GM23338 (cell line): ENCODE data around the gene KLK11. TPM values are rescaled to one million over a fixed set of nuclear protein-coding genes. Genes with fewer than 3 reads are reported as not detected.

ENCODE experiments used
- ATAC-seq: fragments of 200-7000 bp; cut with Tn5 transposase; 3 replicates; pipeline ENCODE4 v1.9.1; 2020
- DNase-seq: peaks from one replicate; pipeline ENCODE4 v3.0.0-alpha.2; 2015; ENCODE audit warnings: low spot score
- H2AFZ ChIP-seq: fragments of 200-600 bp; sonication (generic); 2 replicates; pipeline ENCODE4 v1.8.0; 2016; ENCODE audit warnings: antibody characterized with exemption, mild to moderate bottlenecking, moderate library complexity
- H3F3A ChIP-seq: fragments of 200-600 bp; sonication (generic); replicated peaks from 2 replicates; pipeline ENCODE4 v1.8.0; 2017; ENCODE audit warnings: antibody characterized with exemption, mixed run types, low read depth
- H3K27ac ChIP-seq: fragments of 200-600 bp; sonication (generic); 2 replicates; pipeline ENCODE4 v1.6.1; 2016; ENCODE audit warnings: low read depth
- H3K27me3 ChIP-seq: fragments of 200-600 bp; sonication (generic); 2 replicates; pipeline ENCODE4 v1.8.0; 2016; ENCODE audit warnings: mild to moderate bottlenecking, mixed run types, moderate library complexity; ENCODE audit not compliant: insufficient read depth
- H3K36me3 ChIP-seq: fragments of 200-600 bp; sonication (generic); 2 replicates; pipeline ENCODE4 v1.8.0; 2016; ENCODE audit warnings: mild to moderate bottlenecking; ENCODE audit not compliant: insufficient read depth
- H3K4me1 ChIP-seq: fragments of 200-600 bp; sonication (generic); 2 replicates; pipeline ENCODE4 v1.8.0; 2016; ENCODE audit warnings: mild to moderate bottlenecking, moderate library complexity; ENCODE audit not compliant: insufficient read depth
- H3K4me2 ChIP-seq: fragments of 200-600 bp; sonication (generic); 2 replicates; pipeline ENCODE4 v1.7.1; 2017; ENCODE audit warnings: mixed run types
- H3K4me3 ChIP-seq: fragments of 200-600 bp; sonication (generic); 2 replicates; pipeline ENCODE4 v1.6.1; 2016; ENCODE audit warnings: mixed run types
- H3K79me2 ChIP-seq: fragments of 200-600 bp; sonication (generic); replicated peaks from 2 replicates; pipeline ENCODE4 v1.8.0; 2017; ENCODE audit warnings: mild to moderate bottlenecking; ENCODE audit not compliant: insufficient read depth
- H3K9me2 ChIP-seq: fragments of 200-600 bp; sonication (generic); 2 replicates; pipeline ENCODE4 v1.8.0; 2017; ENCODE audit not compliant: insufficient read depth
- H4K20me1 ChIP-seq: fragments of 200-600 bp; sonication (generic); replicated peaks from 2 replicates; pipeline ENCODE4 v1.8.0; 2017; ENCODE audit warnings: mild to moderate bottlenecking; ENCODE audit not compliant: insufficient read depth
- H3K27ac Mint-ChIP-seq: 2 replicates; pipeline ENCODE4 v1.8.0; 2020; ENCODE audit warnings: inconsistent platforms, mild to moderate bottlenecking, moderate library complexity, mixed read lengths
- H3K27me3 Mint-ChIP-seq: 3 replicates; pipeline ENCODE4 v1.8.0; 2022; ENCODE audit warnings: low read depth, mild to moderate bottlenecking, moderate library complexity, mixed read lengths, inconsistent platforms; ENCODE audit not compliant: insufficient read depth, poor library complexity
- H3K36me3 Mint-ChIP-seq: 3 replicates; pipeline ENCODE4 v1.8.0; 2021; ENCODE audit warnings: low read depth, mild to moderate bottlenecking, inconsistent platforms, moderate library complexity, mixed read lengths
- H3K4me1 Mint-ChIP-seq: 3 replicates; pipeline ENCODE4 v1.8.0; 2020; ENCODE audit warnings: mild to moderate bottlenecking, inconsistent platforms, mixed read lengths
- H3K4me3 Mint-ChIP-seq: 3 replicates; pipeline ENCODE4 v1.8.0; 2021; ENCODE audit warnings: moderate library complexity, mild to moderate bottlenecking, inconsistent platforms, mixed read lengths
- H3K9me3 Mint-ChIP-seq: 3 replicates; pipeline ENCODE4 v1.8.0; 2020; ENCODE audit warnings: moderate library complexity, mild to moderate bottlenecking, inconsistent platforms, mixed read lengths
- CREB1 ChIP-seq: fragments of 250-450 bp; sonication (Bioruptor Pico); IDR thresholded peaks from 2 replicates; pipeline ENCODE4 v1.5.0; 2020; ENCODE audit warnings: low read depth, mild to moderate bottlenecking, moderate library complexity
- ETS1 ChIP-seq: IDR thresholded peaks from 2 replicates; pipeline ENCODE4 v1.6.1; 2016; ENCODE audit warnings: antibody characterized with exemption
- EZH2 ChIP-seq: fragments of 200-600 bp; sonication (generic); IDR thresholded peaks from one replicate; pipeline ENCODE4 v1.8.0; 2017; ENCODE audit warnings: antibody characterized with exemption, mild to moderate bottlenecking, low read depth; ENCODE audit not compliant: unreplicated experiment
- EZH2phosphoT487 ChIP-seq: fragments of 200-600 bp; sonication (generic); IDR thresholded peaks from one replicate; pipeline ENCODE4 v1.8.1; 2018; ENCODE audit warnings: antibody characterized with exemption; ENCODE audit not compliant: unreplicated experiment
- JUNB ChIP-seq: IDR thresholded peaks from one replicate; pipeline ENCODE4 v1.6.1; 2016; ENCODE audit warnings: antibody characterized with exemption; ENCODE audit not compliant: unreplicated experiment
- NANOG ChIP-seq: IDR thresholded peaks from 2 replicates; pipeline ENCODE4 v1.6.1; 2016; ENCODE audit warnings: antibody characterized with exemption, borderline replicate concordance
- POLR2AphosphoS5 ChIP-seq: IDR thresholded peaks from 2 replicates; pipeline ENCODE4 v1.6.1; 2016; ENCODE audit warnings: antibody characterized with exemption, low read depth
- REST ChIP-seq: IDR thresholded peaks from one replicate; pipeline ENCODE4 v1.6.1; 2018; ENCODE audit warnings: antibody characterized with exemption; ENCODE audit not compliant: unreplicated experiment
- STAT1 ChIP-seq: IDR thresholded peaks from one replicate; pipeline ENCODE4 v1.6.1; 2016; ENCODE audit warnings: antibody characterized with exemption; ENCODE audit not compliant: unreplicated experiment
- ZNF114 ChIP-seq: fragments of 250-450 bp; sonication (Bioruptor Pico); IDR thresholded peaks from 2 replicates; pipeline ENCODE4 v1.5.0; 2020; ENCODE audit warnings: mild to moderate bottlenecking, moderate library complexity
- ZNF331 ChIP-seq: fragments of 250-450 bp; sonication (Bioruptor Pico); IDR thresholded peaks from 2 replicates; pipeline ENCODE4 v1.5.0; 2020; ENCODE audit warnings: low read depth, mild to moderate bottlenecking, moderate library complexity
- polyA plus RNA-seq: library from polyadenylated mRNA; unstranded; fragments of >200 nt; fragmentation: Nextera tagmentation; extraction: Ambion mirVana; gene quantifications from 2 replicates; pipeline ENCODE4 v1.2.1, GENCODE V29; 2016
- total RNA-seq: library from RNA; depleted of rRNA; stranded (reverse); fragments of >200 nt; shearing (Covaris generic); gene quantifications from 2 replicates; pipeline ENCODE4 v1.2.3, GENCODE V29; 2014
- TF ChIP-seq, protein P1 (sequence below), 2 experiments: fragments of 200-600 bp in 1 of 2; sonication (generic) in 1 of 2; conservative IDR thresholded peaks; 2 replicates each; pipeline versions ENCODE4 v1.5.1 to v1.6.1; 2016 to 2017; ENCODE audit warnings: antibody characterized with exemption in 2 of 2, low read depth in 2 of 2, mild to moderate bottlenecking in 2 of 2, moderate library complexity in 1 of 2

Gene KLK11
- total and polyA plus RNA-seq, 2 experiments from 2014 or later = not detected

- peak; percentile 39 for ATAC-seq
- DNase-seq = peak; percentile 73
- TF ChIP-seq EZH2phosphoT487 = no peak
- no peak for TF ChIP-seq POLR2AphosphoS5
- no peak for TF ChIP-seq NANOG
- TF ChIP-seq JUNB = no peak
- TF ChIP-seq EZH2 = peak; percentile 36
- TF ChIP-seq ZNF114 = no peak
- H3K4me3 Mint-ChIP-seq = peak overlapping the region; percentile 86
- H3K36me3 ChIP-seq = no peaks in the 10 kb centered on the region
- no peaks in the 10 kb centered on the region for H3F3A ChIP-seq
- H4K20me1 ChIP-seq = no peaks in the 10 kb centered on the region
- peaks cover 5% of the 10 kb centered on the region; the same call in 1 of the 2 replicates for H3K4me1 ChIP-seq
- H3K4me3 ChIP-seq = peak overlapping the region; percentile 65
- H3K27ac Mint-ChIP-seq = no peak overlapping the region
- no peak overlapping the region for H3K27ac ChIP-seq
- H2AFZ ChIP-seq = peak overlapping the region; percentile 85
- peaks cover 15% of the 10 kb centered on the region for H3K4me1 Mint-ChIP-seq
- H3K9me3 Mint-ChIP-seq = peaks cover 10% of the 10 kb centered on the region
- peaks cover 3% of the 10 kb centered on the region; the same call in 1 of the 3 replicates for H3K36me3 Mint-ChIP-seq
- H3K27me3 Mint-ChIP-seq = peaks cover 35% of the 10 kb centered on the region
- H3K27me3 ChIP-seq = peaks cover 32% of the 10 kb centered on the region
- H3K9me2 ChIP-seq = no peaks in the 10 kb centered on the region
- peak overlapping the region; percentile 88 for H3K4me2 ChIP-seq
- H3K79me2 ChIP-seq = no peaks in the 10 kb centered on the region
These were observed 7.5 kb downstream of the KLK11 start for GRCh38 chr19:51018745-51019543.

DNA sequence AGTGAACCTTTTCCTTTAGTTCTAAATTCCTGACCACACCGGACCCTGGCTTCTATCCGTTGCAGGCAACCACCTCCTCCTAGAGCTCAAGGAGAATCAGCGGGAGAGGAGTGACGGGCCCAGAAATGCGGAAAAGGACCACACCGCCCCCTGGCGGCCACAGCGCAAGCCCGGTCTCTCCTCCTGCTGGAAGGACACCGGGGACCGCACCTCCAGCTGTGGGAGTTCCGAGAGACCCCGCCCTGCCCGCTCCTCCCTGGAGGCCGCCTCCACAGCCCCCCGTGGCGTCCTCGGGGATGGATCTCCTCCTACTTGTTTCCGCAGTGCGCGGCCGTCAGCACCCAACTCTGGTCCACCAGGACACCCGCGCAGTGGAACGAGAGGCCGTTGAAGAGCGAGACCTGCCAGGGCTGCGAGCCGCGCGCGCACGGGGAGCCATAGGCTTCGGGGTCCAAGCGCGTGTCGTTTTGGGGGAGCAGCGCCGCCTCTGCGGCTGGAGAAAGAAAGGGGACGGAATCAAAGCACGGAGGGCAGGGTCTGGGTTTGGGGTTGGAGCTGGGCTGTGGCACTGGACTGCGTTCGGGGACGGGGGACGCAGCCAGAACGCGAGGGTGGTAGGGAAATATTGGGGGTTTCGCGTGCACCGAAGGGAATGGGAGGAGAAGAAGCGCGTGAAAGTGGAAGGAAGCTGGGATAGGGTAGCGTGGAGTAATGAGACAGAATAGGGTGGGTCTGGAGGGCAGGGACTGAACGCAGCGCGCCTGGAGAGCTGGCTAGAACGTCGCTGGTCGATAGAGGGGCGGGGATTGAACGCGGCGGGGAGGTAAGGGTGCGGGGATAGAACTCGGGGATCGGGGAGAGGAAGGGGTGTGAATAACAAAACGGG is 9.4 kb downstream of the KLK11 start:
- DNase-seq (peak; percentile 94), ATAC-seq (peak; percentile 70)
- Histone ChIP-seq H3K36me3 (no peaks in the 10 kb centered on the region), H3F3A (no peaks in the 10 kb centered on the region), H3K27me3 (peaks cover 32% of the 10 kb centered on the region), H3K27ac (no peak overlapping the region), H2AFZ (peak overlapping the region; percentile 96), H4K20me1 (no peaks in the 10 kb centered on the region), H3K79me2 (no peaks in the 10 kb centered on the region), H3K4me3 (peak overlapping the region; percentile 93), H3K4me1 (peaks cover 5% of the 10 kb centered on the region; the same call in 1 of the 2 replicates), H3K4me2 (peak overlapping the region; percentile 86), H3K9me2 (no peaks in the 10 kb centered on the region)
- Mint-ChIP-seq H3K4me1 (peaks cover 11% of the 10 kb centered on the region), H3K27me3 (peaks cover 32% of the 10 kb centered on the region), H3K27ac (no peak overlapping the region), H3K36me3 (peaks cover 3% of the 10 kb centered on the region; the same call in 1 of the 3 replicates), H3K4me3 (peak overlapping the region; percentile 86), H3K9me3 (peaks cover 10% of the 10 kb centered on the region)
- TF ChIP-seq ZNF114 = no peak
- peak; percentile 50 for TF ChIP-seq CREB1 (CRISPR knock-in tag)
- TF ChIP-seq ZNF331 (CRISPR knock-in tag) = no peak
- no peak for TF ChIP-seq STAT1
- TF ChIP-seq REST = no peak
- TF ChIP-seq NANOG = no peak
- TF ChIP-seq, protein P1, sequence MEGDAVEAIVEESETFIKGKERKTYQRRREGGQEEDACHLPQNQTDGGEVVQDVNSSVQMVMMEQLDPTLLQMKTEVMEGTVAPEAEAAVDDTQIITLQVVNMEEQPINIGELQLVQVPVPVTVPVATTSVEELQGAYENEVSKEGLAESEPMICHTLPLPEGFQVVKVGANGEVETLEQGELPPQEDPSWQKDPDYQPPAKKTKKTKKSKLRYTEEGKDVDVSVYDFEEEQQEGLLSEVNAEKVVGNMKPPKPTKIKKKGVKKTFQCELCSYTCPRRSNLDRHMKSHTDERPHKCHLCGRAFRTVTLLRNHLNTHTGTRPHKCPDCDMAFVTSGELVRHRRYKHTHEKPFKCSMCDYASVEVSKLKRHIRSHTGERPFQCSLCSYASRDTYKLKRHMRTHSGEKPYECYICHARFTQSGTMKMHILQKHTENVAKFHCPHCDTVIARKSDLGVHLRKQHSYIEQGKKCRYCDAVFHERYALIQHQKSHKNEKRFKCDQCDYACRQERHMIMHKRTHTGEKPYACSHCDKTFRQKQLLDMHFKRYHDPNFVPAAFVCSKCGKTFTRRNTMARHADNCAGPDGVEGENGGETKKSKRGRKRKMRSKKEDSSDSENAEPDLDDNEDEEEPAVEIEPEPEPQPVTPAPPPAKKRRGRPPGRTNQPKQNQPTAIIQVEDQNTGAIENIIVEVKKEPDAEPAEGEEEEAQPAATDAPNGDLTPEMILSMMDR (conservative IDR thresholded peaks at IDR 0.05; ENCODE audit: low read depth in 2 of 2) = peak; percentile 87 to 96
- peak; percentile 32; the same call in 1 of the 2 replicates for TF ChIP-seq ETS1
- no peak for TF ChIP-seq EZH2phosphoT487
- no peak for TF ChIP-seq JUNB
- TF ChIP-seq EZH2 = peak; percentile 34
- peak; percentile 44; the same call in 1 of the 2 replicates for TF ChIP-seq POLR2AphosphoS5
